ENCODE results near the gene TMEM134. TPM values are rescaled to one million over a fixed set of nuclear protein-coding genes. Genes with fewer than 3 reads are reported as not detected.
A peak's percentile ranks its signal among the peaks of the same experiment; 100 is the strongest.

The TMEM134 gene
- total and polyA plus RNA-seq, 2 donors (not counting 3 experiments of a cell fraction or from before 2014, with no cell fraction given): 33.4 to 207 TPM

GRCh38 chr11:67465189-67465510 is 3.9 kb downstream of the TMEM134 start:
- no peak for FAIRE-seq
- H4K20me1 ChIP-seq (replicated peaks; ENCODE audit: control insufficient read depth, extremely low read depth, insufficient read depth, low read length): no peaks in the 10 kb centered on the region
- no peaks in the 10 kb centered on the region for H3K79me2 ChIP-seq (ENCODE audit: control insufficient read depth, insufficient read depth, low read length)
- no peaks in the 10 kb centered on the region for H3K27me3 ChIP-seq (ENCODE audit: control insufficient read depth in 2 of 2, insufficient read depth in 2 of 2, low read length in 2 of 2)
- peak overlapping the region; percentile 12 for H3K9ac ChIP-seq (replicated peaks; ENCODE audit: extremely low read depth, insufficient read depth, low read length)
- peak overlapping the region; percentile 68 for H3K4me2 ChIP-seq (ENCODE audit: insufficient read depth, low read length)
- dilution Hi-C loops (cut with MboI; ENCODE audit: extremely low pct_ligation_motif_present, low sequenced_read_pairs): no loop called here
- H3K4me3 ChIP-seq (replicated peaks in 1 of 3; ENCODE audit: insufficient read depth in 1 of 3, low read depth in 1 of 3, low read length in 3 of 3): peak overlapping the region; percentile 25 to 64 (median 41)
- POLR2A ChIA-PET: no interaction called here
- DNase-seq (ENCODE audit: low read depth, low spot score): no peak
- BruUV-seq (replicated peaks): no TSS peak
- peak overlapping the region; percentile 30 for H3K27ac ChIP-seq (ENCODE audit: insufficient read depth, low read depth, low read length)
- H3K36me3 ChIP-seq (ENCODE audit: control insufficient read depth in 2 of 2, extremely low read depth in 1 of 2, insufficient read depth in 2 of 2, low read length in 2 of 2): no peaks in the 10 kb centered on the region
- no peak overlapping the region for H2AFZ ChIP-seq (ENCODE audit: low read depth, low read length)
- intact Hi-C loops (cut with micrococcal nuclease): loop anchor here (2.0 to 5.0 kb wide), 2 partner anchors 44 to 97 kb away; no protein-coding TSS in a partner anchor
- H3K9me1 ChIP-seq (replicated peaks; ENCODE audit: control insufficient read depth, extremely low read depth, insufficient read depth, low read length): no peaks in the 10 kb centered on the region
- peaks cover 19% of the 10 kb centered on the region for H3K4me1 ChIP-seq (ENCODE audit: control insufficient read depth, extremely low read depth, insufficient read depth, low read length)
- CTCF ChIA-PET: interaction anchor here (0.8 kb wide), 1 partner anchor 63 kb away, joined by 4 read pairs; the partner anchor contains the start of gene PPP1CA
- peak; percentile 11 for TF ChIP-seq POLR2A (IDR thresholded peaks at IDR 0.05; ENCODE audit: low read depth, low read length)
- no peak for TF ChIP-seq CTCF (IDR thresholded peaks at IDR 0.05; ENCODE audit: extremely low read depth in 1 of 2, insufficient read depth in 1 of 2, low read depth in 1 of 2, low read length in 2 of 2)
- TF ChIP-seq GATA2 (IDR thresholded peaks at IDR 0.05; ENCODE audit: insufficient read depth, insufficient read length, low read depth, low read length): no peak
- no peak for TF ChIP-seq EZH2 (IDR thresholded peaks at IDR 0.05; ENCODE audit: borderline replicate concordance, low read depth, low read length, severe bottlenecking)
- no peaks in the 10 kb centered on the region for H3K9me3 ChIP-seq (replicated peaks; ENCODE audit: control insufficient read depth, insufficient read depth, low read length)
